CD4-positive, alpha-beta T cell treated with Interferon alpha-2 for 1 hour (primary cell): Measurements from ENCODE around the gene CTU2.

Source experiments
- DNase-seq, 2 donors: peaks; one replicate each; pipeline ENCODE4 v3.0.0-alpha.2; 2020 to 2022

CTU2 gene

DNA sequence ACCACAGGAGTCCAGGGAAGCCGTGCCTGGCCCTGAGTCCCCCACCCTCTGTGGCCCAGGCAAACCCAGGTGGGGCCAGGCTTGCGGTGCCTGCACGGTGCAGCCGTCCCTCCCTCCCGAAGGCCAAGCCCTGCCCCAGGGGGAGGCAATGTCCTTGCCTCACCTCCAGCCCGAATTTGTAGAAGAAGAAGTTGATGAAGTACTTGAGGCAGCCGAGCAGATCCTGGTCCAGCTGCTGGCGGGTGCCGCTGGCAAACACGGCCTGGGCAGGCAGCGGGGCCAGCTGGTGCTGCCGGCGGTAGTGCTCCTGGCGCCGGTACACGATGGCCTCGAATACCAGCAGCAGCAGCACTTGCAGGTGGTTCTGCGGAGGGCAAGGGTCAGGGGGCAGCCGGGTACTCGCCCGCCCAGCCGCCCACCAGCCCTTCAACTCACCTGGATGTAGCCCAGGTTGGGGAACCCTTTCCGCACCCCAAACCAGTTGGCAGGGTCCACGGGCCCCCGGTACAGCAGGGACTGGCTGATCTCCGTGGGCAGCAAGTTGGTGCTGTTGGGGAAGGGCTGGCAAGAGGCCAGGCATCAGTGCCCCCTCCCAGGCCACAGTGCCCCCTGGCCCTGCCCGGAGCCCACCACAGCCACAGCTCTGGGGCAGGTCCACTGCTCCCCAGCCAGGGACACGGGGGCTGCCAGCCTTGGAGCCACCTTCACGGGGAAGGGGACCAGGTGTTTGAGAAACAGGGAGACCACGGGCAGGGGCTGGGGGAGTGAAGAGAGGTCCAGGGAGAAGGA is 26.1 kb downstream of the CTU2 start:
- DNase-seq, result no peak

DNA sequence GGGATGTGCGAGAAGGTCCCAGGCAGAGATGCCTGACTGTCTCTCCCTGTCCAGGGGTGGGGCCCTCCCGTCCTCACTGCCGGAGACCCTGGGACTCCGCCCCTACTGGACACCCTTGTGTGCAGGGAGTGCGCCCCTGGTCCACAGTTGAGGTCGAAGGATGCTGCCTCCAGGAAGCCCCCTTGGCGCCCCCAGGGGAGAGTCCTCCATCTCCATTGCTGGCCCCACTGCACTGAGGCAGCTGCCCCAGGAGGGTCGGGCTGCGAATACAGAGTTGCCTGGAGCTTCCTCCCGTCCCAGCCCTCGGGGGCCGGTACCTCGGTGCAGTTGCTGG is 26.6 kb downstream of the CTU2 start:
- DNase-seq, result no peak

DNA sequence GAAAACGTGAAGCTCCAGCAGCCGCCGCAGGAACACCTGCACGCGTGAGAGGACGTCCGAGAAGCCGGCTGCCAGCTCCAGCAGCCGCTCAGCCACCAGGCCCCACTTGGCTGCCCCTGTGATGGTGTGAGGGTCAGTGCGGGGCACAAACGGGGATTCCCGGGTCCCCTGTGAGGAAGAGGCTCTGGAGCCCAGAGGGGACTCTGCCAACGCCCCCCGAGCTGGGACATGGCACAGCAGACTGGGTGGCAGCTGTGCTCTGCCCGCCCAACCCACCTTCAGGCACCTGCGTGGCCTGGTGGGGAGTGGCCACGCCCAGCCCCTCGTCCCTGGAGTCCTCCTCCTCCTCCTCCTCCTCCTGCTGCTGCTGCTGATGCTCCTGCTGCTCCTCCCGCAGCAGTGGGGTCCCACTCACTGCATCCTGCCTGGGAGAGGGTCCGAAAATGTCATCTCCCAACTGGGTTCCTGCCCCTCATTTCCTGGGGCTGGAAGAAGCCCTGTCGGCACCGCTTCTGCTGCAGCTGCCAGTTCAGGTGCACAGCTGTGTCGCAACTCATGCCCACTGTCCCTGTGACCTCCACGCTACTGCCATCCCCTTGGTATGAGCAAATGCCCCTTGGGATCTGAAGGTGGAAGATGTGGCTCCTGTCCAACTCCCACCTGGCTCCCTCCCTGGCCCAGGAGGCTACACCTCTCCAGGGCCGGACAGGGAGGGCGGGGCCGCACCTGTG is 27.5 kb downstream of the CTU2 start:
- no peak for DNase-seq

DNA sequence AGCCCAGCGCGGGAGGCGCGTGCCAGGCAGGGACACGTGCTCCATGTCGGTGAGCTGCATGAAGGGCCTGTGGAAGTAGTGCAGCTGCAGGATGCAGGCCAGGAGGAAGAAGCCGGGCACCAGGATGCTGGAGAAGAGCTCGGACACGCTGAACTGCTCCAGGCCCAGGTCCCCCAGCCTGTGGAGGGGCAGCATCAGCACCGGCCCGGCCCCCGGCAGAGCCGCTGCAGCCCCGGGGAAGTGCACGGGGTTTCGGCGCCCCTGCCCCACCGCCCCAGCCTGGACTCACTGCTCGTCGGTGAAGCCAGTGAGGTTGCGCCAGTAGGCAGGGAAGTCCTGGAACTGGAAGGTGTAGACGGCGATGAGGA is 28.0 kb downstream of the CTU2 start:
- DNase-seq, result no peak

DNA sequence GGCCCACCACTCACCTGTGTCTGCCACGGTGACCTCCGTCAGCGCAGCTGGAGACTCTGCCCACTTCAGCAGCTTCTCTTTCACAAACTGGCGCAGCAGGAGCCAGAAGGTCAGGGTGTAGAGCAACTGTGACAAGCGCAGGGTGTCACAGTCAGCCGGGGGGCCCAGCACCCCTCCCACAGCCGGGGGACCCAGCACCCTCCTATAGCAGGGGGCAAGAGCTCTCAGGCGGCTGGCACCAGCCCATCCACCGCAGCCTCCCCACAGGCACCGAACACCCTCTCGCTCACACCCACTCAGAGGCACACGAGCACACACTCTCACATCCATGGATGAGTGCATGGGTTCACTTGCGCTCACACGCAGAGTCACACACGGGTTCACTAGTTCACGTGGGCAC is 28.8 kb downstream of the CTU2 start:
- no peak for DNase-seq

DNA sequence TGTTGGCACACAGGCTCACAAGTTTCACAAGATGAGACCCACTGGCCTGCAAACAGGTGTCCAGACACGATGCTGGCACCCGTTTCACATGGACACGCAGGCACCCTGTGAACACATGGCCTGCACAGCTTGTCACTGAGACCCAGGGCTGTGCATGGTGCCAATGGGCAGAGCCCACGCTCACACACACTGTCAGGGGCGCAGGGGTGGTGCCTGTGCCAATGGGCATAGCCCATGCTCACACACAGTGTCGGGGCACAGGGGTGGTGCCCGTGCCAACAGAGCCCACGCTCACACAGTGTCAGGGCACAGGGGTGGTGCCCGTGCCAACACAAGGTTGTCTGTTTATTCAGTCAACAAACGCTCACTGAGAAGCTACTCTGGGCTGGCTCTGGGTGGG is 29.3 kb downstream of the CTU2 start:
- DNase-seq, result no peak

DNA sequence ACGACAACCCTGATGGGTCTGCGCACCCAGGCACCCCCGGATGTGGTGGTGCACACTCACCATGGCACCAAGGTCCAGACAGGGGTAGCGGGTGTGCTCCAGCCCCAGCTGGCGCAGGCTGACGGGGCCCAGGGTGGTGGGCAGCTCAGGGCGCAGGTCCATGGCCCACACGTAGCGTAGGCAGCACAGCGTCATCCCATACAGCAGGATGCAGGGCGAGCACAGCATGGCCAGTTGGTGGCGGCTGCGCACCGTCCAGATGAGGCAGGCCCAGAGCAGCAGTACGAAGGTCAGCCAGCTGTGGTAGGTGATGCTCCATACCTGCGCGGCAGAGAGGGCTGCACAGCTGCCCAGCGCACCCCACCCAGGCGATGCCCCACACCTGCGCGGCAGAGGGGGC is 29.8 kb downstream of the CTU2 start:
- DNase-seq, result no peak

DNA sequence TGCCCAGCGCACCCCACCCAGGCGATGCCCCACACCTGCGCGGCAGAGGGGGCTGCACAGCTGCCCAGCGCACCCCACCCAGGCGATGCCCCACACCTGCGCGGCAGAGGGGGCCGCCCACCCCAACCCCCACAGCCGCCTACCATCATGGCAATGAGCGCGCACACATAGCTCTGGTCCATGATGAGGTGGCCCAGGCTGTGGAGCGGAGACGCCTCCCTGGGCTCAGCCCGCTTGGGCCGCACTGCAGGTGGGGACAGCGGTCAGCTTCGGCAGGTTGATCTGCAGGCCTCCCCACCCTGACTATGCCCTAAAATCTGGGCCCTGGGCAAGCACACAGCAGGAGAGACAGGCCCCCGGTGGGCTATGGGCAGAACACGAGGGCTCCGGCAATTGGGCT is 30.2 kb downstream of the CTU2 start:
- no peak for DNase-seq

DNA sequence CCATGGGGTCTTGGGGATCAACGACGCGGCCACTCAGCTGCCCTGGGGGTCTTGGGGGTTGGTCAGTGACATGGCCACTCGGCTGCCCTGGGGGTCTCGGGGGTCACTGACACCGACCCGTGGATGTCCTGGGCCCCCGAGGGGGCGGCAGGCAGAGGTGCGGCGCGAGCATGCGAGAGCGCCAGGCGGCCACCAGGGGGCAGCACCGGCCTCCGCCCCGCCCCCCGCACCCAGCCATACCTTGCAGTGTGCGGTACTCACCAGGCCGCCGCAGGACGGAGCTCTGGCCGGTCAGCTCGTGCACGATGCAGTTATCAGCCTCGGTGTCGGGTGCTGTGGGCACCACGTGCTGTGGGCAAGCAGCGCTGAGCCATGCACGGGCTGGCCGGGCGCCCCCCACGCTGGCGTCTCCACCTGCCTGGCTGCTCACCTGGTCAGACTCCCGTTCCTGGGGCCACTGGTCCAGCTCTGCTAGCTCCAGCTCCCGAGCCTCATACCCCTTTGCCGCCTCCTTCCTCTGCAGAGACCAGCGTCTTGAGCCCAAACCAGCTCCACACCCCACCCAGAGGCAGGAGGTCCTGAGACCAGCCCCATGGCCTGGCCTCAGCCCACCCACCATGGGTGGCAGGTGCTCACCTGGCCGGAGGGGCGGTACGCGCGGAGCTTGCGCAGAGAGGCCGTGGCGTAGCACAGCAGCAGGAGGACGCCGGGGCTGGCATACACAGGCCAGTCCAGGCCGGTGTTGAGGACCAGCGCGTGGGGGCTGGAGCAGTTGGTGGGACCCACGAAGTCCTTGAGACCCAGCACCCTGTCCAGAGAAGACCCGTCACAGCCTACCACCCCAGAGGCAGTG is 31.2 kb downstream of the CTU2 start:
- peak; percentile 80 to 84 for DNase-seq

DNA sequence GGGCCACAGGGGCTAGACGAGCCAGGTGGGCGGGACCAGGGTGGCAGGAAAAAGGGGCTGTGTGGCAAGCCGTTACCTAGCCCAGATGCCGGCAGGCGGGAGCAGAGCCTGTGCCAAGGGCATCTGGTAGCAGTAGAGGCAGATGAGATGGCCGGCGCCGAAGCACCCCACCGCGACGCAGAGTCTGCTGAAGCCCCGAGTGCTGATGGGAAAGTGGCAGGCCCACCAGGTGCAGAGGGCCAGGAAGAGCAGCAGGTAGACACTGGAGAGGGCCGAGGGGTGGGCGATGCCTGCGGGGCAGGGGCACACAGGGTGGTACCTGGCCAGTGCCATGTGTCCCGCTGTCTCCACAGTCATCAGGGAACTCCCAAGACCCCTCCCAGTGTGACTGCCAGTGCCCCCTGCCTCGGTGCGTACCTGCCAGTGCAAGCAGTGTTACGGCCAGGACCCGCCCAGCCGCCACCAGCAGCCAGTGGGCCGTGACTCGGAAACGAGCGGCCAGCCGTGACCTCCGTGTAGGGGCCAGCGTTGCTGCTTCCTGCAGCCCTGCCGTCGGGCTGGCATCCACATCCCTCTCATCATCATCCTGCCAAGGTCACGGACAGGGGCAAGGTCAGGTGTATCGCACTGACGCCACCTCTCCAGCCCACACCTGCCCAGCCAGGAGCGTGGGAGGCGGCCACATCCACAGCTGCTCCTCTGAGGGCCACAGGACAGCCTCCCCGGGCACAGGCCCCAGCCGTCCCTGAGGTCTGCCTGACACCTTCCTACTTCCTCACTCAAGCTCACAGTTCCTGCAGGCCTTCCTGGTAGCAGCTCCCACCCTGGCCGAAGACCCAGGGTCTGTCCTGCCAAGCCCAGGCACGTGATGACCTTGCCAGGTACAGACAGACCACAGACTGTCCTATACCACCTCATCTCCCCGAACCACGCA is 32.1 kb downstream of the CTU2 start:
- no peak for DNase-seq

DNA sequence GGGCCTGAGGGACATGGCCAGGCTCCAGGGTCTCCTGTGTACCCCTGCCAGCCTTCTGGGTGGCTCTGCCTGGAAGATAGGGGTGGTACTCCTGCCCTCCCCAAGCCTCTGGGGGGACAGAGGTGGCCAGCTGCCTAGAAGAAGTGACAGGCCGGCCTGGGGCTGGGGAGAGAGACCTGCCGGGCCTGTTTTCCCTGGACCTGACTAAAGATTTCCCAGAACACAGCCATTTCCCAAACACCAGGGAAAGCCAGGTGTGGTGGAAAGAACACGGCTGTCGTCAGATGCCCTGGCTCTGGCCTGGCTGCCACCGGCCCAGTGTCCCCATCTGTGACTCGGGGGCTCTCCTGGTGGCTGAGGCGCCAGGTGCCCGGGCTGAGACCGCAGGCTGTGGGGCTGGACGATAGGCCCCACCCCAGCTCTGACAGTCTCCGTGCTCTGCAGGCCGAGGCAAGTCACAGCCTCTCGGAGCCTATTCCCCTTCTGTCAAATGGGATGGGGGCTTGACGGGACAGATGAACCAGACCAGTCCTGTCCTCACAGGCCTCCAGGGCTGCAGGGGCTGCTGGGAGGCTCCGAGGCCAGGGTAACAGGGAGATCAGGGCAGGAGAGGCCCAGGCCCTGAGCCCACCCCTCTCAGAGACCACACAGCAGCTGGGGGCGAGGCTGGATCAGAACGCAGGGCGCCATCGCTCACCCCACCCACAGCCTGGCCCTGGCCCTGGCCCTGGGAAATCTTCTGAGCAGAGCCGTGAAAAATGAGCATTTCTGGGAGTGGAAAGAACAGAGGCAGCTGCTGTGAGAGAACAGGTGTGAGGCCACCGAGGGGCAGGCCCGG is 33.1 kb downstream of the CTU2 start:
- DNase-seq, result no peak

DNA sequence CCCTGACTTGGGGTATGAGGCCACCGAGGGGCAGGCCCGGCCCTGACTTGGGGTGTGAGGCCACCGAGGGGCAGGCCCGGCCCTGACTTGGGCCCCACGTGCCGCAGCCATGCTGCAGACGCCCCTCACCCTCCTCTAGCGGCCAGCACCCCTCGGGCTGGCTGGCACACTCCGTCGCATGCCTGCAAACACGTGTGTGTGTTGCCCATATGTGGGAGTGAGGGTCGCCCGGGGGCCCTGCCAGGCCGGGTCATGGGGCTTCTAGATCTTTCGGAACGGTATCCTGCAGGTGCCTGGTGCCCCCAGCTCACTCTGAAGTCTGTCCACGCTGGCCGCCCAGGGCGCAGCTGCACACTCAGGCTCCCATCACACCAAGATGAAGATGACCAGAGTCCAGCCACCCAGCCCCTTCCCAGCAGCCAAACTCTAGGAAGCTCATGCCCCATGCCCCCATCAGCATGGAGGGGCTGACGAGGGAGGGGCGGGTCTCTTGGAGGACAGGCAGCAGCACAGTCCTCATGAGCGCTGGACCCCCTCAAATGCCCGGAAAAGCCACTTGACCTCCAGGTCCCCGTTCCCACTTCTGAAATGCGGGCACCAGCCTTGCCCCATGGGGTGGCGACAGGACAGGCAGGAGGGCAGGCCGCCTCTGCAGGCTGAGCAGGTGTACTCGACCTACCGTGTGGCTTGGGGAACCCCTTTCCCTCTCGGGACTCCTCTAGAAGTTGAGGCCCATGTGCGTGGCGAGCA is 33.8 kb downstream of the CTU2 start:
- DNase-seq, result no peak

DNA sequence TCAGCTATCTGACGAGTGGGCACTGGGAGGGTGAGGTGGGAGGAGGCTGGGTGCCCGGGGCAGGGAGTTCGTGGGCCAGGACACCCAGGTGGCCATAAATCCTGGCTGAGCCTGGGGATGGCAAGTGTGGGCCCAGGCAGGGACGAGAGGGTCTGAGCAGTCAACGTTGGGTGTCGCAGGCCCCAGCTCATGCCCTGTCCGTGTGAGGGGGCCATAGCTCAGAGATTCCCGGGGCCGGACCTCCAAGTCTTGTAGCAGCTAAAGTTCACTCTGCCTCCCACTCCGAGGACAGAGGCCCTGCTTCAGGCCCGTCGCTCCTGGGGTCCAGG is 34.4 kb downstream of the CTU2 start:
- no peak for DNase-seq

DNA sequence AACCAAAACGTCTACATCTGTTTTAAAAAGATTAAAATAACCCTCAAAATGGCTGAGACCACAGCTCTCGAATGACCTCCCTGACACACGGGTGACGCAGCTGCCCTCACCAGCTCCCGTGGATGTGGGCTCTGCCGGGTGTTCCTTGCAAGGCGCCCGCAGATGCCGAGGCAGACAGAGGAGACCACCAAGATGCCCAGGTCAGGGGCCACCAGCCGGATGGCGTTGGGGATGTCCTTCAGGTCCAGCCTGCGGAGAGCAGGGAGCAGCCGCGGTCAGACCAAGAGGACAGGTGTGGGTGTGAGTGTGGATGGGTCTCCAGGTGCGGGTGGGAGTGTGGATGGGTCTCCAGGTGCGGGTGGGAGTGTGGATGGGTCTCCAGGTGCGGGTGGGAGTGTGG is 35.1 kb downstream of the CTU2 start:
- no peak for DNase-seq

DNA sequence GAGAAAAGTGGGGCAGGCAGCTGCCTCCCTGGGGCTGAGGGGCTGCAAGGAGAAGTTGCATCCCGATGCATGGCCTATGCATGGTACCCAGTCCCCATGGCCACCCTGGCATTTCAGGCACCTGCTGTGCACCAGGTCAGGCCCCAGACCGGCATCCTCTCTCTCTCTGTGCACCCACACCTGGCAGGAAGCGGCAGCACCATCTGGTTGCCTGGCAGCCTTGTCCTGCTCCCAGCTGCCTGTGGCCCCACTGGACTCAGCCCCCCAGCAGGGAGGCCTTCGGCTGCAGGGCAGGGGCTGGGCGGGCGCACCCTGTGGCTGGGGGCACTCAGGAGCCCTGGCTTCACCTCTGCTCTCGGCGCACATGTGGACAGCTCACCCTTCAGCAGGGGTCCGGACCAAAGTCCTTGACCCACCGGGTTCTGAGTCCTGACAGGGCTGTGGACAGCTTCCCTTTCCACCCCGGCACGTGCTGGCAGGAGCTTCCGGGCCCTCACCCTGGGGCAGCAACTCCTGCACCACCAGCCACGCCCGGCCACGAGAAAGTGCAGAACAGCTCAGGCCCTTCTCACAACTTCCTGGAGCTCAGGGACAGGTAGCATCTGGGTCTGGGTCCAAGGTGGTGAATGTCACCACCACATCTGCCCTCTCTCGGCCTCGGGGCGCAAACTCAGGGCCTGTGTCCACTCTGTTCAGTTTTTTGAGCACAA is 36.7 kb downstream of the CTU2 start:
- no peak for DNase-seq

DNA sequence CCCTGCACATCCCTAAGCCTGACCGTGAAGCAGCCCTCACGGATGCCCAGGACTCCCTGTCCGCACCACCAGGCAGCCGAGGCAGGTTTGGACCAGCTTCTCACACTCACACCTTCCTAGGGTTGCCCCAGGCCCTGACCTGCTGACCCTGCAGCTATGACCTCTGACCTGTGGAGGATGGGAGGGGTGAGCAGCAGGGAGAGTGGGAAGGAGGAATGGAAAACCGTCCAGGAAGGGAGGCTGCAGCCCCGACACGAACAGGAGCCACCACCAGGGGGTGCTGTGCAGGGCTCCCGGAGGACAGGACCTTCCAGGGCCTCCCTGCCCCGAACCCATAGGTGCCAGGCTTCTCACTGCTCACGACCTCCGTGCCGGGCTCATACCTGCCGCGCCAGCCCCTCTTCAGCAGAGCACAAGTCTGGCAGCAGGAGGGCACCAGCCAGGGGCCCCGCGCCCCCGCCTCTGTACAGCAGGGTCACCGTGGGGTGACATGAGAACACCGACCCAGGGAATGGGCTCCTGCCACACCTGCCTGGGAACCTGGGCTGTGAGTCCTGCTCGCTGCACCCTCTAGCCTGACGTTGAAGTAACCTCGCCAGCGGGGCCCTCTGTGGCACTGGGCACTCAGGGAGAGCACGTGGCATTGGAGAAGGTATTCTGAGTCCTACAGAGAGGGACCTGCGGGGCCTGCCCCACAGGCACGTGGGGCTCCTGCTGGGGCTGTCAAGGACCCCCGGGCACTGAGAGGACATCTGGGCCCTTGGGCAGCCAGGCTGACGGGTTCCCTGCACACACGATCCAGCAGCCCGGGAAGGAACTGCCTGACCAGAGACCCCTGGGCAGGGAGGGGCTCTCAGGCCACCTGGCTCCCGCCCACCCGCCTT is 37.6 kb downstream of the CTU2 start:
- peak; percentile 66 to 75 for DNase-seq

DNA sequence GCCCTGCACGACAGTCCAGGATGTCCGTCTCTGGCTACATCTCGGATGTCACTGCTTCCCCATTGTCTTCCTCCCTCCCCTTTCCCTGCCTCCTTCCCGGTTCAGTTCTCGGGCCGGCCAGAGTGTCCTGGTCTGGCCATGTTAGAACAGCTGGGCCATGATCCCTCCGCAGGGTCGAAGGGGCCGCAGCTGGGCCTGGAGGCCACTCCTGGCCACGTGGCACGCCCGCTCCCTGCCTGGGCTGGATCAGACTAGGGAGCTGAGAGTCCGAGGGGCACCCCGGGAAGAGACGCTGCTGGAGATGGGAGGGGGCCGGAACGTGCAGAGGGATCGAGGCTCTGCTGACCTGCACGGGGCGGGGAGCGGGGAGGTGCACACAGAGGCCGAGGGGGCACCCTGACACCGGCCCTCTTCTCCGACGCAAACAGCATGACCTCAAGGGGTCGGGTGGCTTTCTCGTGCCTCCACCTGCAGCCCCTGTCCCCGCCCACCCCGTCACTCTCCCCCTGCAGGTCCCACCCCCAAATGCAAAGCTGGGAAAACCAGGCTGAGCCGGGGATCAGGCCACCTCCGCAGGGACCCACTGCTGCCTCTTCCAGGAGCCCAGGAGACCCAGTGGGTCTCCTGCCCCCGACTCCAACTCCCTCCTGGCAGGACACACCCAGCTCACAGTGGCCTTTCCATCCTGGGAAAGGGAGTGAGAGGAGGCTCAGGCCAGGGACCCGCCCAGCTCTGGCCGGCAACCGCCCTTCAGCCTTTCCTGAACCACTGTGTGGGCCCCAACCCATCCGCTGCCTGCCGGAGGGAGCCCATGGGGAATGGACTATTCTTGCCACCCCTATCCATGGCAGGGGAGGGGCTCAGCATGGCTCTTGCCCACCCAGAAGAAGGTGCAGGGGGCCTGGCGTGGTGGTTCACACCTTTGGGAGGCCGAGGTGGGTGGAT is 38.5 kb downstream of the CTU2 start:
- no peak for DNase-seq

DNA sequence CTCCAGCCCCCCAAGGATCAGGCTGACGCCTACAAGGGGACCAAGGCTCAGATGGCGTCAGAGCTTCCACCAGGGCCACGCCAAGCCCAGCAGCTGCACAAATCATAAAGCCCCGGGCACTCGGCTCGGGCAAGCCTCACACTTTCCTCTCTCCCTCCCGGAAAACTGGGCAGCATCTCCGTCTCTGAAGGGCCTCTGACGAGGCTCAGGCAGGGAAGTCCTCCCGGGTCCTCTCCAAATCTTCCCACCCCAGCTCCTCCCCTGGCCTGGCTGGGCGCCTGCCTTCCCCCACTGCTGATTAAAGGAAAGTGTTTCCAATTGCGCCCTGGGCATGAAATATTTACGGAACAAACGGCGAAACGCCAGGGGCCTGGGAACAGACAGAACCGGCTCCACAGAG is 40.2 kb downstream of the CTU2 start:
- DNase-seq, result no peak
